GM23338 (cell line): ENCODE results near the gene RBP5.

Experiments
- CTCF ChIP-seq, 2 experiments: fragments of 200-600 bp in 1 of 2; sonication (generic) in 1 of 2; conservative IDR thresholded peaks; 2 replicates each; pipeline versions ENCODE4 v1.5.1 to v1.6.1; 2016 to 2017; ENCODE audit warnings: antibody characterized with exemption in 2 of 2, low read depth in 2 of 2, mild to moderate bottlenecking in 2 of 2, moderate library complexity in 1 of 2
- EZH2 ChIP-seq: fragments of 200-600 bp; sonication (generic); IDR thresholded peaks from one replicate; pipeline ENCODE4 v1.8.0; 2017; ENCODE audit warnings: antibody characterized with exemption, mild to moderate bottlenecking, low read depth; ENCODE audit not compliant: unreplicated experiment
- EZH2phosphoT487 ChIP-seq: fragments of 200-600 bp; sonication (generic); IDR thresholded peaks from one replicate; pipeline ENCODE4 v1.8.1; 2018; ENCODE audit warnings: antibody characterized with exemption; ENCODE audit not compliant: unreplicated experiment
- JUNB ChIP-seq: IDR thresholded peaks from one replicate; pipeline ENCODE4 v1.6.1; 2016; ENCODE audit warnings: antibody characterized with exemption; ENCODE audit not compliant: unreplicated experiment
- POLR2AphosphoS5 ChIP-seq: IDR thresholded peaks from 2 replicates; pipeline ENCODE4 v1.6.1; 2016; ENCODE audit warnings: antibody characterized with exemption, low read depth
- REST ChIP-seq: IDR thresholded peaks from one replicate; pipeline ENCODE4 v1.6.1; 2018; ENCODE audit warnings: antibody characterized with exemption; ENCODE audit not compliant: unreplicated experiment
- ZNF462 ChIP-seq: fragments of 250-450 bp; sonication (Bioruptor Pico); IDR thresholded peaks from 2 replicates; pipeline ENCODE4 v1.5.0; 2020; ENCODE audit warnings: mild to moderate bottlenecking, moderate library complexity

GRCh38 chr12:7122811-7123769, 5.6 kb downstream of the RBP5 start:
- TF ChIP-seq CTCF (conservative IDR thresholded peaks at IDR 0.05; ENCODE audit: low read depth in 2 of 2) (no peak), EZH2 (no peak), ZNF462 (CRISPR knock-in tag) (no peak), JUNB (no peak), EZH2phosphoT487 (no peak), POLR2AphosphoS5 (no peak), REST (no peak)
